Measurements from ENCODE around the gene NEK10.
"Not testable (repeated sequence)": the region's sequence is repeated elsewhere in the genome, so short reads cannot be mapped to it uniquely, and the experiment has no call there.

The NEK10 gene

DNA sequence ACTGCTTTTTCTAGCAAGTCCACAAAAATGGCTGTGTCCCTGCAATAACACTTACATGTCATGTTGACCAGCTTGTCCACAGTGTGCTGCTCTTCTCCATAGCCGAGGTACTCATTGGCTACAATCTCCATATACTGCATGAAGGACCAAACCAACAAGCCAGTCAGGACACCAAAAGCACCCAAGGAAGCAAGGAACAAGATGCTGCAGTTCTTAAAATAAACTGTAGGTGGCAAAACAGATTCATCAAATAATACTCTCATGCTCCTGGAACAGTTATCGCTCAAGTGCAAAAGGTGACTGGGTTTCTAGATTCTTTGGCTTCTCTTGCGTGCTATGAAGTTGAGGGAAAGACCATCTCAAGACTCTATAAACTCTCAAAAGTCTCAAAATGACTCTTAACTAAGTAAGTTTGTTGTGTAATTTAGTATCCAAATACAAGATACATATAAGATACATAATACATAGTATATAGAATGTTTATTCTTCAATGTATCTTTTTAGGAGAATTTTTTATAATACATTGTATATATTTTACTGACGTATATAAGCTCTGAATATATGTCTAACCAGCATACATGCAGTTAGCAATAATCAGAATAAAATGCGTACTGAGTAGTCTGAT lies 57.0 kb downstream of the NEK10 start:
- DNase-seq (ENCODE audit: low read depth in 2 of 2) = no peak

DNA sequence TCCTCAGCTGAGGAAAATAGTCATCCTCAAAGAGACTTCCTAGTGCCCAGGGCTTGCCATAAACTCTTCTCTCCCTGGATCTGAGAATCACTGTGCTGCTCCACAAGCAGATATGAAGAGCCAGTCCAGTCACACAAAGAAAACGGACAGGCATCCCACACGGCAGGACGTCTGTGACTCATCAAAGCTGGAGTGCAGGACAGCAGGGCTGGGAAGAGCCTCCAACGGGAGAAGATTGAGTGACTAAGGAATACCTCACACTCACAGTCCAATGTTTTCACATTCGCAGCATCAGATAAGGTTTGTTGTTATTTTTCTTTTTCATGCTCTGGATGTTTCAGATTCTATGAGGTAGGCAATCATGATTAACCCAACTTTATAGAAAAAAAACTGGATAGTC lies 57.8 kb downstream of the NEK10 start:
- no peak for DNase-seq (ENCODE audit: low read depth in 2 of 2)

DNA sequence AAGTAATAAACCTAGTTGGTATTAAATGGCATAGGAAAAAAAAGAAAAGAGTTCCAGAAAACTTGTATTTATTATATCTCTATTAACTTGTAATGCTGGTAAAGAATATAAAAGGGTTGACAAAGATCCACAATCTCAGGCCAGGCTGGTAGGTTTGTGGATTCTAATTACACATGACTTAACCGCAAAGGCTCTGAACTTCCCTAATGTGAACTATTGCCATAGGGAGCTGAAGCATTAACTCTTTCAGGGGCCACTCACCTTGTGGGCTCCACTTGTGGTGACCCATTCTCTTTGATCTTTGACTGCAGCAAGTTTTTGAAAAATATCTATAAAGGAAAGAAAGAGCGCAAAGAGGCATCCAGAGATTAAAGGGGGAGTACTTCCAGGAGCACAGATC lies 58.5 kb downstream of the NEK10 start:
- no peak for DNase-seq (ENCODE audit: low read depth in 2 of 2)

DNA sequence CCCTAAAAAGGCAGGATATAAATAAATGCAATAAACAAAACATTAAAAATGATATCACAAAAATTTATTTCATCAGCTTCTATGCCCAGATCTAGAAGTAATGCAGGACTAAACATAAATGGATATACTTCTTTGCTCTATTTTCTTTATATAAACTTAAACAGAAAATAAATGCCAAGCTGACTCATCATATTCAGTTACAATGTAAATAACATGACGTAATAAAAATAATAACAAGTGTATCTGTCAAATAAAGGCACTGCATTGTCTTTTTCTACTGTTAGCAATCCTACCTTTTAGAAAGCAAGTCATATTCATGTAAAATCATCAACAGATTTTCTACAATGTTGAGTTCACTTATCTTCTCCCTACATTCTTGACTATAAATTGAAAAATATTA lies 61.6 kb downstream of the NEK10 start:
- no peak for DNase-seq (ENCODE audit: low read depth in 2 of 2)

GRCh38 chr3:27302891-27303290 lies 66.3 kb downstream of the NEK10 start:
- DNase-seq (ENCODE audit: low read depth in 2 of 2) = no peak

DNA sequence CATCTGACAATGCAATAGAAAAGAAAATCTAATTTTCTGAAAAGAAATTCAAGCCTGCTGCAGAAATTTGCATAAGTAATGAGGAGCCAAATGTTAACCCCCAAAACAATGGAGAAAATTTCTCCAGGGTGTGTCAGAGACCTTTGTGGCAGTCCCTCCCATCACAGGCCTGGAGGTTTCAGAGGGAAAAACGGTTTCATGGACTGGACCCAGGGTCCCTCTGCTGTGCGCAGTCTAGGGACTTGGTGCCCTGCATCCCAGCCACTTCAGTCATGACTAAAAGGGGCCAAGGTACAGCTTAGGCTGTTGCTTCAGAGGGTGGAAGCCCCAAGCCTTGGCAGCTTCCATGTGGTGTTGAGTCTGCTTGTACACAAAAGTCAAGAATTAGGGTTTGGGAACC lies 70.2 kb downstream of the NEK10 start:
- DNase-seq (ENCODE audit: low read depth in 2 of 2) = not testable (repeated sequence)

- no peak for DNase-seq (ENCODE audit: low read depth in 2 of 2)
Measured at GRCh38 chr3:27293939-27294338, 75.2 kb downstream of the NEK10 start.

DNA sequence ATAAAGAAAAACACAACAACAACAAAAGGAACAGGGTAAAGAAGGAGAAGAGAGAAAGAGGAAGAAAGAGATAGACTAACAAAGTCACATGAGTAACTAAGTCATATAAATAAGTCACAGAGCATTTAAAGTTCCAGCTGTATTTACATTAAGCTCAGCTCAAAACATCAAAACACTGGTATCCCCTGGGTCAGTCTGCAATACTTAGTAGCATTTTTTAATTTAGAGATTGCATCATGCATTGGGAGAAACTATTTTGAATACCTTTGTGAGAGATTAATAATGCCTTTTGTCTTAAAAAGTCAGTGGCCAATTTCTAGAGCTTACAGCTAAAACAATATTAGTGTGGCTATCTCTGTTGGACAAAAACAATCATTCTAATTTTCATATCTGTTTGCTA lies 78.4 kb downstream of the NEK10 start:
- DNase-seq (ENCODE audit: low read depth in 2 of 2) = no peak

DNA sequence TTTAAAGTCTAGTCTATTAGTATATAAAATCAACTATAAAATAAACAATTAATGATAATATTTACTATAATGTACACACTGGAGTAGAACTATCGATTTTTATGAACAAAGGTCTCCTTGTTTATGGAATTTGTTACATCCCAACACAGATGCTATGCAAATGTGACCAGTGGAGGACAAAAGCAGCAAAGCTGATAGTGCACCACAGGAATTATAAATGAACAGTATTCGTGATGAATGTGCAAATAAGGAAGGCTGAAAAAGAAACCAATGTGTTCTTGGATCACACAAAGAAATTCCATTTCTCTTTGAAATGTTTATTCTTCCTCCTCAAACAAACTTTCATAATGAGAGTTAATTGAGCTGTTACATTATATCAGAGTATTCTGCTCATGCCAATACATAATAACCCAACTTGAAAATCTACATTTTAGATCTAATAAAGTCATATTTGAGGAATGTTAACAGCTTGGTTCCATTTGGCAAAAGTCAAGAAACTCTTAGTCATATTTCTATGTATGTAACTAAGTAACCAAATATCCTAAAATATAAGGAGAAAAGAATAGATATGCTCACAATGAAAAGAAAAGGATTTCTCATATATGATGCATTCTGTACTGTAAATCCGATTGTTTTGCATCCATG lies 79.3 kb downstream of the NEK10 start:
- no peak for DNase-seq (ENCODE audit: low read depth in 2 of 2)

GRCh38 chr3:27287052-27287451 lies 82.1 kb downstream of the NEK10 start:
- DNase-seq (ENCODE audit: low read depth in 2 of 2) = no peak

- DNase-seq (ENCODE audit: low read depth in 2 of 2) = not testable (repeated sequence)
Measured at GRCh38 chr3:27286467-27286866, 82.7 kb downstream of the NEK10 start.

DNA sequence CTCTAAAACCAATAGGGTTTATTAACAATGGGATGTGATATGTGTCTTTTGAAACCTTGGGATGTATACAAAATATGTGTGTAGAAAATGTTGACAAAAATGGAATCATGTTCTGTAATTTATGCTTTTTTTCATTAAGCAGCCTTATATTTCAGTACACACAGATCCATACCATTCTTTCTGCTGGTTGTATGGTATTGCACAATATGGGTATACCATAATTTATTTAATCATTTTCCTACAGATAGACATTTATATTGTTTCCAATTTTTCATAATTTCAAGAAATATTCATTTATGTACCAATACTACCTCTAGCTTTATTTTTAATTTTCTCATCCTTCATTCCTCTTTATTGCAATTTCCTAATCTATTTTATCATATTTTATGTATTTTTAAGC lies 83.5 kb downstream of the NEK10 start:
- no peak for DNase-seq (ENCODE audit: low read depth in 2 of 2)

DNA sequence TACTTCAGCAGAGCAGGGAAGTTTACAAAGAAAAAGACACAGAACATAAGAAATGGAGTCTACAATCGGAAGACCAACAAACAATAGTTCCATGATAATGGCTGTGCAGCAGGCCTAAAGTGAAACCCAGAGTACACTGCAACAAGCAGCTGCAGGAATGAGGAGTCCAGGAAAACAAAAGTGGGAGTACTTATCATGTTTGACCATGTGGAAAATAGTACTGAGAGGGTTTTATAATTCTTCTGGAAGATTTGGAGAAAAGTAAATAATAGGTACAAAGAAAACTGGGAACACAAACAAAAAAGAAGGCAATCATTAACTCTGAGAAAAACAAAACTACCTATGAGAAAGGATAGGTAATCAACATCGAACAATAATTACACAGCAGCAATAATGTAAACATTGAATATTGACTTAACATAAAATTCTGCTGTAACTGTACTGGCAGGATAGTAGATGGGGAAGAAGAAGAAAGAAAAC lies 87.5 kb downstream of the NEK10 start:
- no peak for DNase-seq (ENCODE audit: low read depth in 2 of 2)

DNA sequence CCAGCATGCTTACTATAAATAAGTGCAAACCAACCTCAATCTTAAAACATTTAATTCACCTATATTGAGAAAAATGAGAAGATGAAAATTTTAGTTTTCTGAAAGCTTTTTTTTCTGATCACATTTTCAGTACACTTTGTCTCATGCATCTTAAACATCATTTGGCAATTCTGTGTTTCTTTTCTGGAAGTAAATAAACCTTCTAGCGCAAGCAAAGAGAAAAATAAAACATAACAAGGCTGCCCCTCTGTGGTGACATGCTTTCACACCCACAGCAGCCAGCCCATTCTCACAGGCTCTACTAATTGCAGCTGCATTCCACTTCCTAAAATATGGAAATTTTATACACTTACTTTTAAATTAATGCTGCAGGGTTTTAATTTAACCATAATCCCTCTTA lies 90.1 kb downstream of the NEK10 start:
- DNase-seq (ENCODE audit: low read depth in 2 of 2) = no peak

DNA sequence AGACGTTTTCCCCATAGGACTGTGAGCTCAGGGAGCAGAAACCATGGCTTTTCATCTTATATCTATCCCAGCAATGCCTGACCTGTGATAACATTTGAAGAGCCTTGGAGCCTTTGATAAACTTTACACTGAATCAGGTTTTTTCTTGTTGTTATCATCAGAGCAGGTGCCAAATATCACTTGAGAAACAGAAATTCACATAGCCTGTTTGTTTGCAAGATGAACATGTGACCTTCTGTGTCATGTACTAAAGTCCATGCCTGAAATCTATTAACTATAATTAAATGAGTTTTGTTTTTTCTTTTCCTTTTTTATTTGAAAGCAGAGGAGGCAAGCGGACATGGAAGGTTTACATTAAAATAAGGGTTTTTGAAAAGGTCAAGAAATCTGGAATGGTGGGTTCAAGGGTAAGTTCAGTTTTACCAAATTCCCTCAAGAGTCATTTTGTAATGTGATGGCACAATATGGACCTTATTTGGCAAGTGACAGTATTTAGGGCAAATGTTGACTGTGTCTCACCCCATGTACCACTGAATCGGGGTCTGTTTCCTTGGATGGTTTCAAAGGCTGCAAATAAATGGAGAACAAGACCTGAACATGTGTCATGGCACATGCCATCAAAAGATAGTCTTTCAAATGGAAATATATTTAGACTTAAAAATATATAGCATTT lies 90.7 kb downstream of the NEK10 start:
- DNase-seq (ENCODE audit: low read depth in 2 of 2) = no peak

- DNase-seq (ENCODE audit: low read depth in 2 of 2) = no peak
Measured at GRCh38 chr3:27275441-27275990, 93.7 kb downstream of the NEK10 start.

DNA sequence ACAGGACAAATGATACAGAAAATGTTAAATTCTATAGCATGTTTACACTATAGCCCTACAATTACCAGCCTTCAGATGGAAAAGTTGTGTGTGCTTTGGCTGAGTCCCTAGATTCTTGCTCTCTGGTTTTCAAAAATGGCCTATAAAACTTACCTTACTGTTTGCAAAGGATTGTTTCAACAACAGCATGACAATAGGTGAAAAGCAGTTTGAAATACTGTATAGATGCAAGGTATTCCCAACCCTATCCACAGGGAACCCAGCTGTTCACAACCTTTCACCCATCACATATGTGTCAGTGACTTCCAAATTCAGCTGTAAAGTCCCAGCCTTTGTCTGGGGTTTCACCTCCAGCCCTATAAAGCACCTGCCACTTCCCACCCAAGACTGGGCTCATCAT lies 97.3 kb downstream of the NEK10 start:
- DNase-seq (ENCODE audit: low read depth in 2 of 2) = no peak

GRCh38 chr3:27254896-27255295 lies 114.3 kb downstream of the NEK10 start:
- DNase-seq (ENCODE audit: low read depth in 2 of 2) = no peak

GRCh38 chr3:27253831-27254230 lies 115.4 kb downstream of the NEK10 start:
- DNase-seq (ENCODE audit: low read depth in 2 of 2) = peak in 1 of 2 donors; percentile 0

DNA sequence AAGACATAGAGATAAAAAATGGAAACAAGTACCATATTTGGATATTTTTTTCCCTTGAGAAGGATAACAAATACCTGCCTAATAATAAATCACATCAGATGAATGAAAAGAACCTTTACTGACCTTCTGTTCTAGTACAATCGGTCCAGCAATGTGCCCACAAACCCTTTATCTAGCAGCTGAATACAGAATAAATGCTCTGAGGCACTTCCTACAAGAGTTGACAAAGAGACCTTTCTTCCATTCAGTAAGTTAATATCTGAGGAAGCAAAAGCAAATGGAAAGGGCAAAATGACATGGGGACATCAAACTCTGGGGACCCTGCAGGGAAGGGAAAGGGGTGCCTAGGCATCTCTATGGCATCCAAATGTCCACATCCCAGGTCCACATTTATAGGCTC lies 115.8 kb downstream of the NEK10 start:
- DNase-seq (ENCODE audit: low read depth in 2 of 2) = no peak

- DNase-seq (ENCODE audit: low read depth in 2 of 2) = no peak
Measured at GRCh38 chr3:27252646-27253045, 116.5 kb downstream of the NEK10 start.

- no peak for DNase-seq (ENCODE audit: low read depth in 2 of 2)
Measured at GRCh38 chr3:27244374-27244773, 124.8 kb downstream of the NEK10 start.

GRCh38 chr3:27239951-27240350 lies 129.2 kb downstream of the NEK10 start:
- DNase-seq (ENCODE audit: low read depth in 2 of 2) = no peak

Data from stimulated activated CD4-positive, alpha-beta T cell treated with anti-CD3 and anti-CD28 coated beads, Interleukin-4, amount 100 ng/mL, for 48 hours (primary cell).